Cardiac fibroblast (primary cell): Measurements from ENCODE around the gene RIPOR1.
A peak's percentile ranks its signal among the peaks of the same experiment; 100 is the strongest.
"Not testable (repeated sequence)": the region's sequence is repeated elsewhere in the genome, so short reads cannot be mapped to it uniquely, and the experiment has no call there.

ENCODE experiments used
- DNase-seq, 2 donors: peaks; one replicate each; pipeline versions ENCODE4 v3.0.0 to v3.0.0-alpha.2; 2010; ENCODE audit warnings: low read depth in 2 of 2
- H3K4me3 ChIP-seq, 2 donors: replicated peaks in 1 of 2; 1 replicate in 1 of 2; 2 replicates in 1 of 2; pipeline ENCODE4 v1.5.1; 2011; ENCODE audit warnings: low read depth in 2 of 2, low read length in 2 of 2, mild to moderate bottlenecking in 2 of 2, moderate library complexity in 1 of 2
- TF ChIP-seq, protein P1 (sequence below): IDR thresholded peaks from one replicate; pipeline ENCODE4 v1.5.1; 2011; ENCODE audit warnings: low read depth, mild to moderate bottlenecking, low read length, inconsistent platforms

RIPOR1 gene

DNA sequence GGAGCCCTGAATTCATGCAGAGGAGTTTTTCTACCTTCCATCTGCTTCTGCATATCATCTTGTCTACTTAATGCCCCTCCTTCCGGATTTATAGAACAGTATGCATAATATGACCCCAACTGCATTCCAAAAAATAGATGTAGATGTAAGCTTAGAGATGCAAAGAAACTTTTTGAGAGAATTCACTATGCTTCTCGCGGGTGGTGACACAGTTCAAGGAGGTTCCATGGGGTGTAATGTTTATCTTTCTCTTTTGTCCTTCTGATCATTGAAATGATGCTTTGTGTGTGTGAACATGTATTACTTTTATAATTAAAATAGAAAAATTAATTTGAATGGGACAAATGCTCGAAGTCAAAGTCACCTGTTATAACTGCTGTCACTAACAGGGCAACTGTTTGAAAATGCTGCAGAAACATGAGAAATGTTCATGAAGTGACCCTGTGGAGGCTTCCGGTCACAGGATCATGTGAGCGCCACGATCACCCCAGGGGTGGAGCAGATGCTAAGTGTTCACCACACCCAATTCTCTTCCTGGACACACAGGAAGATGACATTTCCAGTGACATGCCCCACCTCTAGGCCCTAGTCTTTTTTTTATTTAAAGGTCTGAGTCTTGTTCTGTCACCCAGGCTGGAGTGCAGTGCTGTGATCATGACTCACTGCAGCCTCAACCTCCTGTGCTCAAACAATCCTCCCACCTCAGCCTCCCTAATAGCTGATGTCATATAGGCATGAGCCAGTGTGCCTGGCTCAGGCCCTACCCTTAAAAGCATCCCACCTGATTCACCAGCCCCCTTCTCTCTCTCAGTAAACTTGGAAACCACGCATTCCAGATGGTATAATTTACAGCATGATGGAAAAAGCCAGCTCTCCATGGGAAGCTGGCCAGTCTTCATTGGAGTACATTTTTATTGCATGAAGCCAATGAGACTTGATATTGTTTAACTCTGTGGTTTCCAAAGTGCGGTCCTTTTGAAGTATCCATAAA, 24.3 kb upstream of the RIPOR1 start:
- no peak overlapping the region for H3K4me3 ChIP-seq
- DNase-seq = peak in 1 of 2 donors; percentile 14
- TF ChIP-seq, protein P1, sequence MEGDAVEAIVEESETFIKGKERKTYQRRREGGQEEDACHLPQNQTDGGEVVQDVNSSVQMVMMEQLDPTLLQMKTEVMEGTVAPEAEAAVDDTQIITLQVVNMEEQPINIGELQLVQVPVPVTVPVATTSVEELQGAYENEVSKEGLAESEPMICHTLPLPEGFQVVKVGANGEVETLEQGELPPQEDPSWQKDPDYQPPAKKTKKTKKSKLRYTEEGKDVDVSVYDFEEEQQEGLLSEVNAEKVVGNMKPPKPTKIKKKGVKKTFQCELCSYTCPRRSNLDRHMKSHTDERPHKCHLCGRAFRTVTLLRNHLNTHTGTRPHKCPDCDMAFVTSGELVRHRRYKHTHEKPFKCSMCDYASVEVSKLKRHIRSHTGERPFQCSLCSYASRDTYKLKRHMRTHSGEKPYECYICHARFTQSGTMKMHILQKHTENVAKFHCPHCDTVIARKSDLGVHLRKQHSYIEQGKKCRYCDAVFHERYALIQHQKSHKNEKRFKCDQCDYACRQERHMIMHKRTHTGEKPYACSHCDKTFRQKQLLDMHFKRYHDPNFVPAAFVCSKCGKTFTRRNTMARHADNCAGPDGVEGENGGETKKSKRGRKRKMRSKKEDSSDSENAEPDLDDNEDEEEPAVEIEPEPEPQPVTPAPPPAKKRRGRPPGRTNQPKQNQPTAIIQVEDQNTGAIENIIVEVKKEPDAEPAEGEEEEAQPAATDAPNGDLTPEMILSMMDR = no peak

DNA sequence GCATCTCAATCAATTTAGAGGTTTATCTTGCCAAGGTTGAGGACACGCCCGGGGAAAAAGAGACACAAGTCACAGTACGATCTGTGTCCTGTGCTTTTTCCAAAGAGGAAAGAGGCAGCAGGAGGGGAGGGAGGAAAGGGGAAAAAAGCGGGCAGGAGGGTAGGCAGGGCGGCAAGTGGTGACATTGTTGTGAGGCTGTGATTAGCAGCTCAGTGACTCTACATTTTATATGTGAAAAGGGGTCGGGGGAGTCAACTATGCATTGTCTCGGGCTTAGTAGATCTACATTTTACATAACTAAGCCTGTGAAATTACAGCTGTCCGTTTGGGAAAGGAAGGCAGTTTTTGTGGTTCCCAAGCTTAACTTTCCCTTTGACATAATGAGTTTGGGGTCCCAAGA, 22.2 kb upstream of the RIPOR1 start:
- TF ChIP-seq, protein P1 = no peak
- H3K4me3 ChIP-seq = no peak overlapping the region
- DNase-seq = no peak

DNA sequence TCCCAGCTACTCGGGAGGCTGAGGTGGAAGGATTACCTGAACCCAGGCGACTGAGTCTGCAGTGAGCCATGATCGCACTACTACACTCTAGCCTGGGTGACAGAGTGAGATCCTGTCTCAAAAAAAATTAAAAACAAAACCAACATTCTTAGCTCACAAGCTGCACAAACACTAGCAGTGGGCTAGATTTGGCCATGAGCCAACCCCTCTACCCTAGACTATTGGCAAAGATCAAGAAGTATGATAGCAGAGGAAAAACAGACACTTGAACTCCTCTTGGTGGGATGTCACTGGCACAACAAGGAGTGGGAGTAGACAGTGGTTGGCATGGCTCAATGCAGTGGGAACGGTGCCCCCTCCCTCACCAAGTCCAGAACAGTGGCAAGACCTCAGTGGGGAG, 19.6 kb upstream of the RIPOR1 start:
- H3K4me3 ChIP-seq = no peak overlapping the region
- no peak for DNase-seq
- TF ChIP-seq, protein P1 = no peak

DNA sequence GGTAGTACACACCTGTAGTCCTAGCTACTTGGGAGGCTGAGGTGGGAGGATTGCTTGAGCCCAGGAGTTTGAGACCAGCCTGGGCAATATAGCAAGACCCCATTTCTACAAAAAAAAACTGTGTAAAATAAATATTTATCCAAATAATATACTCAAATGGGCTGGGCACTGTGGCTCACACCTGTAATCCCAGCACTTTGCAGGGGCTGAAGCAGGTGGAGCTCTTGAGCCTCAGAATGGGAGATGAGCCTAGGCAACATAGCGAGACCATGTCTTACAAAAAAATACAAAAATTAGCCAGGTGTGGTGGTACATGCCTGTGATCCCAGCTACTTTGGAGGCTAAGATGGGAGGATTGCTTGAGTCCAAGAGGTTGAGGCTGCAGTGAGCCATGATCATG, 14.7 kb upstream of the RIPOR1 start:
- not testable (repeated sequence) for H3K4me3 ChIP-seq, DNase-seq

DNA sequence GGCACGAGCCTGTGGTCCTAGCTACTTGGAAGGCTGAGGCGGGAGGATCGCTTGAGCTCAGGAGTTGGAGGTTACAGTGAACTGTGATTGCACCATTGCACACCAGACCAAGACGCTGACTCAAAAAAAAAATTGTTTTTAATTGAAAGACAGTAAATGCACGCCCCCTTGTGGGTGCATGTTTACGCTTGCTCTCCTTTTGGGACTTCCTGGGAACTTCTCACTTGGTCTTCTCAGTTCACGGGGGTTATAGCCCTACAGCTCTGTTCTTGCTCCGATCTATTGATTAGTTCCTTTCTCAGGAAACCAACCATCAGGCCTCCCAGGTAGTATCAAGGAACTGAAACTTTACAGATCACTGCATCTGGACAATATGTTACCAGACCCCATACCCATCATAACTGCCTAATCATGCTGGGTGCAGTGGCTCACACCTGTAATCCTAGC, 14.2 kb upstream of the RIPOR1 start:
- peak; percentile 92 to 93 for DNase-seq
- no peak overlapping the region for H3K4me3 ChIP-seq
- TF ChIP-seq, protein P1 = peak; percentile 70

DNA sequence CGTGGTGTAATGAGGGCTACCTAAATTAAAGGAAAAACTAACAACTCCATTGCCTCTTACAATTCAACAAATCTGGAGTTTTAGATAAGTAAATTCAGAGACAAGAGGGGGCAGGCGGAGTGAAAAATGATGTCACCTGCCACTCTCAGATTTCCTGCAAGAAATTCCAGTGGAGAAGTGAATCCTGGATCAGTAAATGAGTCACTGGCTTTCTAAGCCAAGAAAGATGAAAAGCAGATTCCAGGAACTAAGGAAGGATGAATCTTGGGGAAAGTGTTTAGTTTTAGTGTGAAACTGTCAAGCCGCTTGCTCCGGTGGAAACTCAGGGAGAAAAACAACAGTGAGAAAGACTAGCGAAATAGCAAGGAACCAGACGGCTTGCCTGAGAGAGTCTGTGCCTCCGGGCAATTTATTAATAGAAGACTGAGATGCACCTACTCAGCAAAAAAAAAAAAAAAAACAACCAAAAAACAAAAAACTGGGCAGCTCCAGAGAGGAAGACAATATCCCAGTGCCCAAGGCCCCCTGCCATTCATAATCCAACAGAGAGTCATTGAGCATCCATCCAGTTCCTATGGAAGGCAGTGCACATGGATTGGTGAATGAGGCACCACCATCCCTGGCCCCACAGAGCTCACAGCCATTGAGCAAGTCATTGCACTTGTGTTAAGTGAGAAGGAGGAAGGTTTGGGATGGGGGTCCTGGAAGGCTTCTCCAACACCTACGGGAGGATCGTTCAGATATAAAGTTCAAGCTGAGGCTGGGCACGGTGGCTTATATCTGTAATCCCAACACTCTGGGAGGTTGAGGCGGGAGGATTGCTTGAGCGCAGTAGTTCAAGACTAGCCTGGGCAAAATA, 12.1 kb upstream of the RIPOR1 start:
- DNase-seq = peak; percentile 32 to 54
- H3K4me3 ChIP-seq = no peak overlapping the region

More for the DNA sequence above, 12.1 kb upstream of the RIPOR1 start:
- TF ChIP-seq, protein P1 = no peak
